Upper lobe of left lung (tissue), 6 donors: ENCODE measurements around the gene PUDP. TPM values are rescaled to one million over a fixed set of nuclear protein-coding genes. Genes with fewer than 3 reads are reported as not detected.
"Not testable (repeated sequence)": the region's sequence is repeated elsewhere in the genome, so short reads cannot be mapped to it uniquely, and the experiment has no call there.

Source experiments
- ATAC-seq, 2 donors: fragments of 200-7000 bp; cut with Tn5 transposase; one replicate each; pipeline ENCODE4 v1.9.1; 2022; ENCODE audit warnings: mild to moderate bottlenecking in 2 of 2, moderate library complexity in 2 of 2; ENCODE audit not compliant: low FRiP score in 2 of 2
- DNase-seq, 2 donors: peaks; one replicate each; pipeline ENCODE4 v3.0.0-alpha.2; 2019 to 2020
- H3K27ac ChIP-seq, 4 donors: fragments of 200-600 bp; sonication (generic); one replicate each; pipeline ENCODE4 v1.5.1; 2016 to 2019
- H3K27me3 ChIP-seq, 4 donors: fragments of 200-600 bp; sonication (generic); one replicate each; pipeline ENCODE4 v1.5.1; 2017 to 2019
- H3K36me3 ChIP-seq, 4 donors: fragments of 200-600 bp; sonication (generic); one replicate each; pipeline ENCODE4 v1.5.1; 2016 to 2019
- H3K4me1 ChIP-seq, 4 donors: fragments of 200-600 bp; sonication (generic); one replicate each; pipeline ENCODE4 v1.5.1; 2018 to 2019
- H3K4me3 ChIP-seq, 4 donors: fragments of 200-600 bp; sonication (generic); one replicate each; pipeline ENCODE4 v1.5.1; 2017 to 2019; ENCODE audit warnings: mild to moderate bottlenecking in 2 of 4, moderate library complexity in 1 of 4
- H3K9me3 ChIP-seq, 4 donors: fragments of 200-600 bp; sonication (generic); one replicate each; pipeline ENCODE4 v1.5.1; 2018 to 2019
- EP300 ChIP-seq, 4 donors: sonication (generic); formaldehyde crosslinking; IDR thresholded peaks; one replicate each; pipeline ENCODE4 v1.5.1; 2017; ENCODE audit warnings: antibody characterized with exemption in 4 of 4, control low read depth in 2 of 4
- POLR2AphosphoS5 ChIP-seq, 2 donors: sonication (generic); formaldehyde crosslinking; IDR thresholded peaks; one replicate each; pipeline ENCODE4 v1.5.1; 2017; ENCODE audit warnings: antibody characterized with exemption in 2 of 2
- whole genome bisulfite sequencing, 2 donors: methylation state at CpG; one replicate each; pipeline ENCODE4 v1.1.5; 2017 to 2018; 5-methylcytosine and 5-hydroxymethylcytosine counted together
- small RNA-seq, 4 donors: library from RNA; depleted of rRNA; stranded (forward); fragments of <200 nt; gene quantifications; one replicate each; pipeline ENCODE3, GENCODE V24; 2016
- total RNA-seq, 6 donors: library from RNA; depleted of rRNA in 4 of 6; stranded (reverse); fragments of >200 nt in 4 of 6; gene quantifications; one replicate each; pipeline versions ENCODE4 v1.1.0 to v1.2.1, GENCODE V29; 2016 to 2021
- donor health status: DM: no; HTN: no; CAD: no; lungs with moderate emphysema.
- donor health status: DM: no; HTN: yes; CAD: no; lungs with severe emphysema.

PUDP gene
- total RNA-seq, 6 donors from 2014 or later: 15.0 to 48.2 (median 25.8) TPM

DNA sequence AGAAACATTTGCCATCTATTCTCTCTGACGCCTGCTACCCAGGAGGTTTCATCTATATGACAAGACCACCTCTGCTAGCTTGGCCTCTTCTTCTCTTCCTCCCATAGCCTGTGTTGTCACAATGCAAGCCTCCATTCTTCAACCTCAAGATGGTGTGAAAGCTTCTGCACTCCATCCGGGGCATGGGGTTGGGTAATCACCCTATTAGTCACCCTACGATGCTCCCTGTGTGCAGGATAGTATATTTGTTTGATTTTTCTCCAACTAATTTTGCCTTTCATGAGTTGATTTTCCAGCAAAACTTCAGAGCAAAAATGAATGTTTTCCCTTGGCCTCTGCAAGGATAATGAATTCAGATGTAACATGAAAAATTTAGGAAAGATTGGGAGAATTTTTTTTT lies 128.4 kb downstream of the PUDP start:
- WGBS, 2 donors: 87% methylated on average over 3 of the region's 3 CpGs

DNA sequence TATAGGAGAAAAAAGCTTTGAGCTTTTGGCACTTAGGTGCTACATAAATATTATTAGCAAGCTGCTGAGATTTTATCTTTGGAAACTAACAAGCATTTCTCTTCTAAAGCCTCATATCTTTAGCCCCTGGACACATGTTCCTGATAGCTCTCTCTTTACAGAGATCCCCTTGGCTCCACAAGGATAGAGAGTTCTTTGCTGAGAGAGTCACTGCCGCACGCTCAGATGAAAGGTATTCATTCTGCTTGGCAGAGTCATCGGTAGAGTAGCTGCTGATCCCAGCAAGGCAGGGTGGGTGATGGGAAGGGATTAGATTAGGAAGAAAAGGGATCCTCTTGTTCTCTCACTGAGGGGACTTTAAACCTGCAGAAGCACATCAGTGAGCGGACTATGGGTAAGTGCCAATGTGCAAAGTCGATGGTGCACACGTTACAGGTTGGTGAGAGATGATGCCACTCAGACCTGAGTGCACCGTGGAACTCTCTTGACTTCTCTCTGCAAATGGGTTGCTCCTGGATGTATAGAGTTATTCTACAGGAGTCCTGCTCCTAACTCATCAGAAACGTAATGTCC lies 135.6 kb downstream of the PUDP start:
- H3K36me3 ChIP-seq, H3K27me3 ChIP-seq, H3K4me3 ChIP-seq, H3K27ac ChIP-seq, DNase-seq, ATAC-seq, H3K9me3 ChIP-seq, H3K4me1 ChIP-seq: not testable (repeated sequence)
- WGBS, 2 donors: 84 to 90% methylated on average over 7 to 8 of the region's 8 CpGs

More for the DNA sequence above, 128.4 kb downstream of the PUDP start:
- TF ChIP-seq EP300 (IDR thresholded peaks at IDR 0.05) (no peak), POLR2AphosphoS5 (IDR thresholded peaks at IDR 0.05) (no peak)
- ATAC-seq: no peak
- no peaks in the 10 kb centered on the region for H3K27me3 ChIP-seq
- no peaks in the 10 kb centered on the region for H3K36me3 ChIP-seq
- no peaks in the 10 kb centered on the region for H3K4me1 ChIP-seq
- no peaks in the 10 kb centered on the region for H3K9me3 ChIP-seq
- H3K27ac ChIP-seq: no peak overlapping the region
- no peak overlapping the region for H3K4me3 ChIP-seq
- no peak for DNase-seq

DNA sequence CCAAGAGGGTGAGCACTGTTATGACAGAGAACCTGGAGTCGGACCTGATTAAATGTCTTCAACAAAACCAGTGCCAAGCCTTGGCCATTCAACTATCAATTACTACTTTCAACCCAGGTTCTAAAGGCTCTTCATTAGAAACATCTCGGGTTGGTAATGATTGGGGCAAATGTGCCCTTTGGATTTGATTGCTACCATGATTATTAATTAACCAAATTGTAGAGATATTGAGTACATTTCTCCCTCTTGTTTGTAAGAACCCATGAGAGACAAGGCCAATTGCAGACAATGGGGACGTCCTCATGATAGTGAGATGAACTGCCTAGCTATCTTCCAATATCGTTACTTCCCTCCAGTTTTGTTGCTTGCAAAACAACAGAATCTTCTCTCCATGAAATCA lies 137.1 kb downstream of the PUDP start:
- DNase-seq, H3K9me3 ChIP-seq, ATAC-seq, H3K36me3 ChIP-seq, H3K27ac ChIP-seq, H3K4me3 ChIP-seq, H3K27me3 ChIP-seq, H3K4me1 ChIP-seq: not testable (repeated sequence)
- WGBS, 2 donors: 86 to 95% methylated on average over 4 of the region's 4 CpGs

DNA sequence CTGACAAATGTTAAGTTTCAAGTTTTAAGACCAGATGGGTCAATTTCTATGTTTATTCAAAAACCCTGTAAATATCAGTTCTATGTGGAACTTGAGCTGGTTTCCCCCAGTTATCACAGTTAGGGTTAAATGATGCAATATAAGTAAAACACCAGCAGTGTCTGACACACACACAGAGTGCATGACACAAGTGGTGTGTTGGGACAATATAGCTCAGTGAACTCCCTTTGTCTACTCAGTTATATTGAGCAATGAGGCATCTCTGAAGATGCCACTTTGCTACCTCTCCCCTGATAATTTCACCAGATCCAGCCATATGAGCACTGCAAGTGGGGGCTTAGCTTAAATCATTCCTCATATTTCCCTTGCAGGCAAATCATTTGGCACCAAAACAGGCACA lies 140.6 kb downstream of the PUDP start:
- not testable (repeated sequence) for H3K9me3 ChIP-seq, ATAC-seq, H3K27ac ChIP-seq, H3K36me3 ChIP-seq, H3K4me3 ChIP-seq, H3K4me1 ChIP-seq, DNase-seq, H3K27me3 ChIP-seq

Small RNA genes within 50 kb of the gene (small RNA-seq; reads per million reads assigned to genes)
- 0 to 0.14 (median 0.06) reads per million in 4 donors for gene MIR4767

Other genes starting within 250 kb of the PUDP start
- gene STS, start 441 bp downstream of the PUDP start, total RNA-seq: 10 to 100 TPM in 3 of 6 donors, 1 to 10 TPM in 3; 5.2 to 15.1 (median 9.6) TPM